Right lobe of liver (tissue), 6 donors: Measurements from ENCODE around the gene MED15. TPM values are rescaled to one million over a fixed set of nuclear protein-coding genes. Genes with fewer than 3 reads are reported as not detected.
A peak's percentile ranks its signal among the peaks of the same experiment; 100 is the strongest.

Experiments used
- ATAC-seq, 4 donors: fragments of 200-7000 bp; cut with Tn5 transposase; one replicate each; pipeline ENCODE4 v1.9.1; 2020; ENCODE audit warnings: mild to moderate bottlenecking in 4 of 4, moderate library complexity in 4 of 4
- DNase-seq, 3 donors: peaks; one replicate each; pipeline ENCODE4 v3.0.0-alpha.2; 2020
- H3K27ac ChIP-seq, 3 donors: fragments of 200-600 bp; one replicate each; pipeline ENCODE4 v1.8.0; 2022
- H3K27me3 ChIP-seq, 2 donors: fragments of 200-600 bp; one replicate each; pipeline ENCODE4 v1.8.0; 2022
- H3K36me3 ChIP-seq, 4 donors: fragments of 200-600 bp; sonication (generic) in 1 of 4; one replicate each; pipeline versions ENCODE4 v1.5.1 to v1.8.0; 2017 to 2022; ENCODE audit warnings: control low read depth in 1 of 4
- H3K4me1 ChIP-seq, 4 donors: fragments of 200-600 bp; sonication (generic) in 1 of 4; one replicate each; pipeline versions ENCODE4 v1.5.1 to v1.8.0; 2017 to 2022; ENCODE audit warnings: control low read depth in 1 of 4
- H3K4me3 ChIP-seq, 3 donors: fragments of 200-600 bp; one replicate each; pipeline ENCODE4 v1.8.0; 2022
- H3K9me3 ChIP-seq, 4 donors: fragments of 200-600 bp; sonication (generic) in 1 of 4; one replicate each; pipeline versions ENCODE4 v1.5.1 to v1.8.0; 2017 to 2022; ENCODE audit warnings: control low read depth in 1 of 4
- POLR2A ChIP-seq: fragments of 450-650 bp; IDR thresholded peaks from one replicate; pipeline ENCODE4 v1.6.1; 2017; ENCODE audit warnings: antibody characterized with exemption, mild to moderate bottlenecking
- WGBS: methylation state at CpG from one replicate; pipeline ENCODE4 v1.1.6; 2018; ENCODE audit warnings: low coverage, low lambda C conversion rate; ENCODE audit not compliant: insufficient coverage; ENCODE audit errors: missing lambda C conversion rate; 5-methylcytosine and 5-hydroxymethylcytosine counted together
- intact Hi-C, 2 donors: fragments of 100-400 bp; cut with DNase I; formaldehyde crosslinking; loops; one replicate each; pipeline versions ENCODE4 v1.11.2 to v1.14.1; 2022
- total RNA-seq, 6 experiments: library from RNA; depleted of rRNA in 2 of 6; stranded (reverse); fragments of >200 nt in 2 of 6; fragmentation: NEBNext Ultra II Directional in 3 of 6; extraction: Animal tissue kit (Norgen Biotek cat#: 25700) in 3 of 6; gene quantifications; one replicate each; pipeline versions ENCODE4 v1.1.0 to v1.2.4, GENCODE V29; 2016 to 2023
- TF ChIP-seq, protein P1 (sequence below), 4 donors: fragments of 200-600 bp in 3 of 4; fragments of 450-650 bp in 1 of 4; IDR thresholded peaks; one replicate each; pipeline versions ENCODE4 v1.5.1 to v1.8.0; 2016 to 2022; ENCODE audit warnings: antibody characterized with exemption in 4 of 4, mild to moderate bottlenecking in 2 of 4
- donor health status: DM: no; HTN: yes; CAD: no.
- donor health status: DM: no; HTN: no; CAD: no.
- donor health status: DM: no; HTN: no; CAD: no.
- donor health status: DM: no; HTN: yes; CAD: no.
- donor health status: DM: no; HTN: yes; CAD: no.

MED15 gene
- total RNA-seq, 6 experiments from 2014 or later = 15.7 to 34.7 (median 23.6) TPM

- no peak overlapping the region for H3K4me3 ChIP-seq
- H3K4me1 ChIP-seq = peaks cover 0 to 3% (median 0%) of the 10 kb centered on the region in 4 donors
- 84% methylated on average over 5 of the region's 18 CpGs for WGBS
- H3K9me3 ChIP-seq = no peaks in the 10 kb centered on the region
- TF ChIP-seq POLR2A = no peak
- TF ChIP-seq, protein P1, sequence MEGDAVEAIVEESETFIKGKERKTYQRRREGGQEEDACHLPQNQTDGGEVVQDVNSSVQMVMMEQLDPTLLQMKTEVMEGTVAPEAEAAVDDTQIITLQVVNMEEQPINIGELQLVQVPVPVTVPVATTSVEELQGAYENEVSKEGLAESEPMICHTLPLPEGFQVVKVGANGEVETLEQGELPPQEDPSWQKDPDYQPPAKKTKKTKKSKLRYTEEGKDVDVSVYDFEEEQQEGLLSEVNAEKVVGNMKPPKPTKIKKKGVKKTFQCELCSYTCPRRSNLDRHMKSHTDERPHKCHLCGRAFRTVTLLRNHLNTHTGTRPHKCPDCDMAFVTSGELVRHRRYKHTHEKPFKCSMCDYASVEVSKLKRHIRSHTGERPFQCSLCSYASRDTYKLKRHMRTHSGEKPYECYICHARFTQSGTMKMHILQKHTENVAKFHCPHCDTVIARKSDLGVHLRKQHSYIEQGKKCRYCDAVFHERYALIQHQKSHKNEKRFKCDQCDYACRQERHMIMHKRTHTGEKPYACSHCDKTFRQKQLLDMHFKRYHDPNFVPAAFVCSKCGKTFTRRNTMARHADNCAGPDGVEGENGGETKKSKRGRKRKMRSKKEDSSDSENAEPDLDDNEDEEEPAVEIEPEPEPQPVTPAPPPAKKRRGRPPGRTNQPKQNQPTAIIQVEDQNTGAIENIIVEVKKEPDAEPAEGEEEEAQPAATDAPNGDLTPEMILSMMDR (IDR thresholded peaks at IDR 0.05) = no peak
- H3K27me3 ChIP-seq = no peaks in the 10 kb centered on the region
- H3K36me3 ChIP-seq = no peaks in the 10 kb centered on the region
- H3K27ac ChIP-seq = no peak overlapping the region
- DNase-seq (no peak), ATAC-seq (no peak)
- intact Hi-C loops = loop anchor here in 1 of 2 donors (10.0 kb wide), 1 partner anchor 90 kb away; no protein-coding TSS in a partner anchor
Measured at GRCh38 chr22:20604776-20605221, 97.4 kb downstream of the MED15 start.

DNA sequence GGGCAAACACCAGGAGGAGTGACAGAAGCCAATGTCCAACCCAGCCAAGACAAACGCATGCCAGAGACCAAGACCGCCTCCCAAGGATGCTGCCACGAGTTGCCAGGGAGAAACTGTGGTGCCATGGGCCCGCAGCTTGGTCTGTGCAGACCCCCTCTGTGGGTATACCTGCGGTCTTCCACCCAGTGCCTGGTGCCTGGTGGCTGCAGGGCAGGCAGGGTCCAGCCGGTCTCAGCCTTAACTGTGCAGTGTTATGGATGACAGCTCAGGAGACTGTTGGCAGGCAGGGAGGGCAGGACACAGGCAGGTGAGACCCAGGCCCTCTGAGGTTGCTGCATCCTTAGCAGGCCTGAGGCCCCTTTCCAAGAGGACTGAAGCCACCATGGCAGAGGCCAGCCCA, 97.9 kb downstream of the MED15 start:
- ATAC-seq (no peak), DNase-seq (no peak)
- intact Hi-C loops = loop anchor here in 1 of 2 donors (10.0 kb wide), 1 partner anchor 89 kb away; no protein-coding TSS in a partner anchor
- no peak for TF ChIP-seq POLR2A
- TF ChIP-seq, protein P1 (IDR thresholded peaks at IDR 0.05) = no peak
- peaks cover 0 to 3% (median 0%) of the 10 kb centered on the region in 4 donors for H3K4me1 ChIP-seq
- H3K36me3 ChIP-seq = no peaks in the 10 kb centered on the region
- no peaks in the 10 kb centered on the region for H3K9me3 ChIP-seq
- no peak overlapping the region for H3K27ac ChIP-seq
- WGBS = no CpG with 5 or more reads among the region's 6 CpGs
- no peaks in the 10 kb centered on the region for H3K27me3 ChIP-seq
- no peak overlapping the region for H3K4me3 ChIP-seq

DNA sequence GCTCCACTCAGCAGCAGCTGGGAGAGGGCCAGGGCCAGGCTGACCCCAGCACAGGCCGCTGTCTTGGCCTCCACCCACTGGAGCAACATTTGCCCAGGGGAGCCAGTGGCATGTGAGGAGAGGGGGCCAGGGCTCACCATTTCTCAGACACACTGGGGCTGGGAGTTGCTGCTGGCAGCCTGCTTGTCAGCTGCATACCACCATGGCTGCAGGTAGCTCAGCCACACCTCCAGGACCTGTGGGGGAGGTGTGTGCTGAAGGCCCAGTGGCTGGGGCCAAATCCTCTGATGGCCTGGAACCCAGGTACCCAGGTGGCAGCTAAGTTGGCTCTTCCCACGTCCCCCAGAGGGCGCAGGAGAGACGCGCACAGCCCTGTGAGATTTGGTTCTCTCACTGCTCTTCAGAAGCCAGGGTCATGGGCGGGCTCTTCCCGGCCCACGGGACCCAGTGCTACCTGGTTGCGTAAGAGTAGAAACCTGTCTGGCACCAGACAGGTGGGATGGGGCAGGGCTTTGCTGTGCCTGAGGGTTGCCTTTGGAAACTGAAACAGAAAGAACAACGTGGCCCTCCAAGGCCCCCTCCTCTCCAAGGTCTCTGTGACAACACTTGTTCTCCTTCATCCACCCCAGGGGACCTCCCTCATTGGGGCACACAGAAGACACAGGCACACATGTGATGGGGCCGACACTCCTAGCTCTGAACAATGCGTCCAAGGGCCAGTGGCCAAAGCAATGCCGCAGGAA, 98.8 kb downstream of the MED15 start:
- ATAC-seq (peak; percentile 96 to 99 (median 98)), DNase-seq (peak; percentile 84 to 90 (median 89))
- peaks cover 0 to 3% (median 0%) of the 10 kb centered on the region in 4 donors for H3K4me1 ChIP-seq
- 13% methylated on average over 9 of the region's 13 CpGs for WGBS
- intact Hi-C loops = loop anchor here in 1 of 2 donors (10.0 kb wide), 1 partner anchor 89 kb away; no protein-coding TSS in a partner anchor
- no peak for TF ChIP-seq POLR2A
- TF ChIP-seq, protein P1 (IDR thresholded peaks at IDR 0.05) = peak; percentile 74 to 92 (median 86)
- H3K4me3 ChIP-seq = no peak overlapping the region
- no peaks in the 10 kb centered on the region for H3K27me3 ChIP-seq
- no peaks in the 10 kb centered on the region for H3K36me3 ChIP-seq
- no peaks in the 10 kb centered on the region for H3K9me3 ChIP-seq
- H3K27ac ChIP-seq = no peak overlapping the region

DNA sequence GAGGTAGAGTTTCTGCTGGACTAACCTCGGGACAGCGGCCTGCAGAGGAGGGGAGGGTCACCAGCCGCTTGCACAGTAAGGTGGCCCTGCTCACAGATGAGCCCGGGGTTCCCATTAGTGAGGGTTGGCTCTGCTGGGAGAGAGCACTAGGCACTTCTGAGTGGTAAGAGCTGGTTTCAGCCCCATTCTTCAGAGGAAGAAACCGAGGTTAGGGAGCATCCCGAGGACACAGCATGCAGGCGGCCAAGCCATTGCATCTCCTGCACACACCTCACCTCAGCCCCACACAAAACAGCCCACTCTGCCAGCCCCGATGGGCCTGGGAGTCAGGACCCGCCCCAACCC, 99.3 kb downstream of the MED15 start:
- 67% methylated on average over 1 of the region's 9 CpGs for WGBS
- Histone ChIP-seq H3K27ac (no peak overlapping the region), H3K4me3 (no peak overlapping the region), H3K9me3 (no peaks in the 10 kb centered on the region), H3K27me3 (no peaks in the 10 kb centered on the region), H3K4me1 (peaks cover 0 to 3% (median 0%) of the 10 kb centered on the region in 4 donors), H3K36me3 (no peaks in the 10 kb centered on the region)
- TF ChIP-seq, protein P1 (IDR thresholded peaks at IDR 0.05) = no peak
- TF ChIP-seq POLR2A = no peak
- intact Hi-C loops = loop anchor here in 1 of 2 donors (10.0 kb wide), 1 partner anchor 88 kb away; no protein-coding TSS in a partner anchor
- no peak for DNase-seq
- no peak for ATAC-seq
